Anterior cingulate cortex (tissue), 58 donors: ENCODE measurements around the gene RAI14.
"Not testable (repeated sequence)": the region's sequence is repeated elsewhere in the genome, so short reads cannot be mapped to it uniquely, and the experiment has no call there.

Experiments used
- DNase-seq, 58 donors: peaks; one replicate each; lab custom pipeline; 2025; lab: John Stamatoyannopoulos, UW

Gene RAI14

GRCh38 chr5:34803974-34804732, 148.0 kb downstream of the RAI14 start:
- DNase-seq = peak in 1 of 58 donors; percentile 3

- no peak for DNase-seq
Observed at GRCh38 chr5:34804913-34805312, 148.8 kb downstream of the RAI14 start.

GRCh38 chr5:34806532-34806931, 150.4 kb downstream of the RAI14 start:
- no peak for DNase-seq

- DNase-seq = no peak
Observed at GRCh38 chr5:34811706-34812105, 155.6 kb downstream of the RAI14 start.

GRCh38 chr5:34813509-34813908, 157.4 kb downstream of the RAI14 start:
- DNase-seq = no peak

GRCh38 chr5:34817558-34818351, 161.6 kb downstream of the RAI14 start:
- DNase-seq = no peak

GRCh38 chr5:34818717-34819116, 162.6 kb downstream of the RAI14 start:
- no peak for DNase-seq

- no peak for DNase-seq
Observed at GRCh38 chr5:34820593-34820992, 164.5 kb downstream of the RAI14 start.

- no peak for DNase-seq
Observed at GRCh38 chr5:34822956-34823715, 167.0 kb downstream of the RAI14 start.

GRCh38 chr5:34826347-34826746, 170.2 kb downstream of the RAI14 start:
- DNase-seq = no peak

GRCh38 chr5:34827588-34828506, 171.7 kb downstream of the RAI14 start:
- DNase-seq = no peak

GRCh38 chr5:34830827-34831226, 174.7 kb downstream of the RAI14 start:
- not testable (repeated sequence) for DNase-seq

GRCh38 chr5:34831303-34831702, 175.2 kb downstream of the RAI14 start:
- no peak for DNase-seq

GRCh38 chr5:34832568-34832967, 176.4 kb downstream of the RAI14 start:
- DNase-seq = no peak

- DNase-seq = no peak
Observed at GRCh38 chr5:34833090-34833489, 177.0 kb downstream of the RAI14 start.

GRCh38 chr5:34833976-34834793, 178.1 kb downstream of the RAI14 start:
- DNase-seq = no peak

GRCh38 chr5:34834794-34835089, 178.6 kb downstream of the RAI14 start:
- no peak for DNase-seq

GRCh38 chr5:34835664-34836063, 179.5 kb downstream of the RAI14 start:
- DNase-seq = no peak
